ENCODE results near the gene AMT.

DNA sequence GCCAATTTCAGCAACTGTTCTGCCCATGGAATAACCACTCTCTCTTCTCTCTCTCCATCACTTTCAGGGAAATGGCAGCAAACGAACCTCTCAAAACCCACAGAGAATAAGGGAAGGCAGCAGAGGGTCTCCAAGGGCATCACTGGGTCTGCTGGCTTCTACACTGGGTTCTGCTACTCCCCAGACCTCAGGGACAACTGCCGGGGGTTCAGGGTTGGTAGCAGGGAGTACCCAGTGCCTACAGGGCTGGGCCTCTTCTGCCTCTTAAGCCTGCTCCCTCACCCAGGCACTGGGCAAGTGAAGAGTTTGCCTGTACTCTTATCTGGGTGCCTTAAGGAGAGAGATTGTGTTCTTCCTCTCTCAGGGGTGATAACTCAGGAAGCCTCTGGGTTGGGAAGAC lies 7.5 kb downstream of the AMT start:
- TF ChIP-seq, protein P1, sequence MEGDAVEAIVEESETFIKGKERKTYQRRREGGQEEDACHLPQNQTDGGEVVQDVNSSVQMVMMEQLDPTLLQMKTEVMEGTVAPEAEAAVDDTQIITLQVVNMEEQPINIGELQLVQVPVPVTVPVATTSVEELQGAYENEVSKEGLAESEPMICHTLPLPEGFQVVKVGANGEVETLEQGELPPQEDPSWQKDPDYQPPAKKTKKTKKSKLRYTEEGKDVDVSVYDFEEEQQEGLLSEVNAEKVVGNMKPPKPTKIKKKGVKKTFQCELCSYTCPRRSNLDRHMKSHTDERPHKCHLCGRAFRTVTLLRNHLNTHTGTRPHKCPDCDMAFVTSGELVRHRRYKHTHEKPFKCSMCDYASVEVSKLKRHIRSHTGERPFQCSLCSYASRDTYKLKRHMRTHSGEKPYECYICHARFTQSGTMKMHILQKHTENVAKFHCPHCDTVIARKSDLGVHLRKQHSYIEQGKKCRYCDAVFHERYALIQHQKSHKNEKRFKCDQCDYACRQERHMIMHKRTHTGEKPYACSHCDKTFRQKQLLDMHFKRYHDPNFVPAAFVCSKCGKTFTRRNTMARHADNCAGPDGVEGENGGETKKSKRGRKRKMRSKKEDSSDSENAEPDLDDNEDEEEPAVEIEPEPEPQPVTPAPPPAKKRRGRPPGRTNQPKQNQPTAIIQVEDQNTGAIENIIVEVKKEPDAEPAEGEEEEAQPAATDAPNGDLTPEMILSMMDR (IDR thresholded peaks at IDR 0.05) = no peak
- no peak for TF ChIP-seq POLR2A (IDR thresholded peaks at IDR 0.05)

Measured in lower leg skin (tissue), 3 donors.